RWPE2 (cell line): ENCODE data around the gene VPS37B.
"Not testable (repeated sequence)": the region's sequence is repeated elsewhere in the genome, so short reads cannot be mapped to it uniquely, and the experiment has no call there.

Source experiments
- ATAC-seq: fragments of 200-7000 bp; cut with Tn5 transposase; 3 replicates; pipeline ENCODE4 v1.9.1; 2021; ENCODE audit warnings: low read depth
- DNase-seq: peaks from one replicate; pipeline ENCODE4 v3.0.0-alpha.2; 2020; ENCODE audit warnings: low spot score
- H3K27ac ChIP-seq: fragments of 450-650 bp; 2 replicates; pipeline ENCODE4 v1.5.1; 2017; ENCODE audit warnings: mild to moderate bottlenecking; ENCODE audit not compliant: poor library complexity, severe bottlenecking
- H3K27me3 ChIP-seq: fragments of 250-450 bp; sonication (Bioruptor Pico); 2 replicates; pipeline ENCODE4 v1.5.1; 2021; ENCODE audit warnings: mild to moderate bottlenecking, moderate library complexity; ENCODE audit not compliant: insufficient read depth, poor library complexity, severe bottlenecking
- H3K36me3 ChIP-seq: fragments of 250-450 bp; sonication (Bioruptor Pico); 2 replicates; pipeline ENCODE4 v1.5.1; 2020; ENCODE audit warnings: low read depth, mild to moderate bottlenecking, moderate library complexity
- H3K4me1 ChIP-seq: fragments of 250-450 bp; sonication (Bioruptor Pico); 2 replicates; pipeline ENCODE4 v1.5.1; 2021; ENCODE audit warnings: mild to moderate bottlenecking, moderate library complexity; ENCODE audit not compliant: insufficient read depth, poor library complexity, severe bottlenecking
- H3K4me3 ChIP-seq: fragments of 250-450 bp; sonication (Bioruptor Pico); 2 replicates; pipeline ENCODE4 v1.5.1; 2021; ENCODE audit warnings: mild to moderate bottlenecking, moderate library complexity; ENCODE audit not compliant: severe bottlenecking
- H3K9me3 ChIP-seq: fragments of 250-450 bp; sonication (Bioruptor Pico); 2 replicates; pipeline ENCODE4 v1.5.1; 2021; ENCODE audit warnings: mild to moderate bottlenecking, moderate library complexity; ENCODE audit not compliant: severe bottlenecking
- TF ChIP-seq, protein P1 (sequence below): fragments of 450-650 bp; IDR thresholded peaks from one replicate; pipeline ENCODE4 v1.5.1; 2017; ENCODE audit warnings: mild to moderate bottlenecking, moderate library complexity; ENCODE audit not compliant: poor library complexity, severe bottlenecking

Gene VPS37B

DNA sequence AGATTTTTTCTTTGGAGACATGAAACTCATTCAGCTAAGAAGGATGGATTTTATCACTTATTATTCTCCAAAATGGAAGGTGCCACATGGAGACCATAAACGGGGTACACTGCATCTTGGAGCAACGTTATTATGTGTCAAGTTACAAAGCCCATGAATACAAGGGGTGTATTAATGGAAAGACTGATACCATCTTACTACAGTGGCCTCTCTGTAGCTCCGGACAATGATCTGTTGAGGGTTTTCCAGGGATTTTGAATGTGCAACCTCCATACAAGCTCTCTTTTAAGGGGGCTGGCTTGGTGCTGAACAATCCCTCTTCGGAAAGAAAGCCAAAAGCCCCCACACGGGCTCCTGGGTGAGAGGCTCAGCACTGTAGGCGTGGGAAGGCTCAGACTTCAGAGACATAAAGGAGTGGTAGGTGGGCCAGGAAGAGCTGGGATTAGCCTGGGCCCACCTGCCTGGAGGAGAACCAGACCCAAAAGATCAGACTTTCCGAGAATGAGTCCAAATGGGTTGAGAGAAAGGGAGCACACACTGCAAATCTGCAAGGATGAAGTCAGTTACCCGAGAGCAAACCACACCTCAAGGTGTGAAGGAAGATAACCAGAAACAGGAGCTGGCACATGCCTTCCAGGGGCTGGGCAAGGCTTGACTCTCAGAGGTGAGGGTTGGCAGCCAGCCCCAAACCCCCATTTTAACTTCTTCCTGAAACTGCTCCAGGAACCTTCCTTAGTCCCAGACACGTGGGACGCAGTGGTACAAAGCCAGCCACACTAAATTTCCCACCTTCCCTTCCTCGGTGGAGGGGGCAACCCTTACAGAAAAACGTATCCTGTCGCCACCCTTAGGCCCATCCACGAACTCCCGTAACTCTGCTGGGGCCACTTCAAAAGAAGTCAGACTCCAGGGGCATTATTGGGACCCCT, 1.5 kb downstream of the VPS37B start:
- H3K4me1 ChIP-seq: peaks cover 66% of the 10 kb centered on the region
- TF ChIP-seq, protein P1, sequence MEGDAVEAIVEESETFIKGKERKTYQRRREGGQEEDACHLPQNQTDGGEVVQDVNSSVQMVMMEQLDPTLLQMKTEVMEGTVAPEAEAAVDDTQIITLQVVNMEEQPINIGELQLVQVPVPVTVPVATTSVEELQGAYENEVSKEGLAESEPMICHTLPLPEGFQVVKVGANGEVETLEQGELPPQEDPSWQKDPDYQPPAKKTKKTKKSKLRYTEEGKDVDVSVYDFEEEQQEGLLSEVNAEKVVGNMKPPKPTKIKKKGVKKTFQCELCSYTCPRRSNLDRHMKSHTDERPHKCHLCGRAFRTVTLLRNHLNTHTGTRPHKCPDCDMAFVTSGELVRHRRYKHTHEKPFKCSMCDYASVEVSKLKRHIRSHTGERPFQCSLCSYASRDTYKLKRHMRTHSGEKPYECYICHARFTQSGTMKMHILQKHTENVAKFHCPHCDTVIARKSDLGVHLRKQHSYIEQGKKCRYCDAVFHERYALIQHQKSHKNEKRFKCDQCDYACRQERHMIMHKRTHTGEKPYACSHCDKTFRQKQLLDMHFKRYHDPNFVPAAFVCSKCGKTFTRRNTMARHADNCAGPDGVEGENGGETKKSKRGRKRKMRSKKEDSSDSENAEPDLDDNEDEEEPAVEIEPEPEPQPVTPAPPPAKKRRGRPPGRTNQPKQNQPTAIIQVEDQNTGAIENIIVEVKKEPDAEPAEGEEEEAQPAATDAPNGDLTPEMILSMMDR: no peak
- no peaks in the 10 kb centered on the region for H3K27me3 ChIP-seq
- H3K27ac ChIP-seq: peak overlapping the region; percentile 98
- H3K36me3 ChIP-seq: peaks cover 15% of the 10 kb centered on the region
- H3K4me3 ChIP-seq: peak overlapping the region; percentile 89
- H3K9me3 ChIP-seq: no peaks in the 10 kb centered on the region
- DNase-seq: no peak
- ATAC-seq: peak; percentile 43

DNA sequence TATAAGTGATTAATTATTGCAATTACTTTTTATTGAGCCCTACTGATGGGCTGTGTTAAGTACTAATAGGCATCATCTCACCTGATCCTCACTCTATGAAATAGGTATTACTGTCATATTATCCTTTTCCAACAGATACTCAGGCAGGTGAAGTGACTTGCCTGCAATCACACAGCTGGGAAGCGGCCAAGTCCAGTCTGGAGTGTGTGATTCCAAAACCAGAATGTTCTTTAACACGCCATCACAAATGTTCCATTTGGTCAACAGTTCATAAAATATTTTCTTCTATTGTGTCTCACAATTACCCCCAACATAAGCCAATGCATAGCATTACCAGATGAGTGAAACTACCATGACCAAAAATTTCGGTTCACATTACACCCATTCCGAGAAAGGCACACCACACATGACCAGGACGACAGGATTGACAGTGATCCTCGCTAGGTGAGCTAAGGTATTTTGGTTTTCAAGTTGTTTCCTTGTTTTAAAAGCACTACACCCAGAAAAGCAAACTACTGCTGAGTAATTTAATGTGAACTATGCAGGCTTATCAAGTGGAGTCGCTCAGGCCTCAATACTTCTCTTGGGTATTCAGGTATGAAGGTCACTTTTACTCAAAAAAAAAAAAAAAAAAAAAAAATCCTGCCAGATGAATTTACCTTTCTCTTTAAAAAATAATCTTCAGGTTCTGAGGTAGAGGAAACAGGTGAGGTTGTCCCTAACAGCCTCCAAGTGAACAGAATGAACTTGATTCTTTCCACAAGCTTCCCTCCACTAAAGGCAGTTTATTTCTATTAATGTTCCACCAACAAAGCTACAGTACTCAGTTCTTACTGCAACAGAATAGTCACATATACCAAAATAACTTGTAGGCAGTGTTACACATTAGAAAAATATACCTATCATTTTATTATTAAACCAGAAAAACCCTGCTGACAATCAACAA, 2.4 kb downstream of the VPS37B start:
- Histone ChIP-seq H3K27ac (peak overlapping the region; percentile 98), H3K27me3 (no peaks in the 10 kb centered on the region), H3K4me3 (peak overlapping the region; percentile 89), H3K4me1 (peaks cover 66% of the 10 kb centered on the region), H3K36me3 (peaks cover 15% of the 10 kb centered on the region), H3K9me3 (no peaks in the 10 kb centered on the region)
- DNase-seq (no peak), ATAC-seq (no peak)
- TF ChIP-seq, protein P1: no peak

DNA sequence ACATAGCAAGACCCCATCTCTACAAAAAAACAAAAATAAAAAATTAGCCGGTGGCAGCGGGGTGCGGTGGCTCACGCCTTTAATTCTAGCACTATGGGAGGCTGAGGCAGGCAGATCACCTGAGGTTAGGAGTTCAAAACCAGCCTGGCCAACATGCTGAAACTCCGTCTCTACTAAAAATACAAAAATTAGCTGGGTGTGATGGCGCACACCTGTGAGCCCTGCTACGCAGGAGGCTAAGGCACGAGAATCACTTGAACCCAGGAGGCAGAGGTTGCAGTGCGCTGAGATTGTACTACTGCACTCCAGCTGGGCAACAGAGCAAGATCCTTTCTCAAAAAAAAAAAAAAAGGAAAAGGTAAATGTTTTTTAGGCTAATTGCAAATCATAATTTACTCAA, 3.2 kb downstream of the VPS37B start:
- H3K4me3 ChIP-seq, H3K27me3 ChIP-seq, ATAC-seq, DNase-seq, H3K9me3 ChIP-seq: not testable (repeated sequence)
- Histone ChIP-seq H3K27ac (peak overlapping the region; percentile 98), H3K4me1 (peaks cover 63% of the 10 kb centered on the region), H3K36me3 (peaks cover 15% of the 10 kb centered on the region)

DNA sequence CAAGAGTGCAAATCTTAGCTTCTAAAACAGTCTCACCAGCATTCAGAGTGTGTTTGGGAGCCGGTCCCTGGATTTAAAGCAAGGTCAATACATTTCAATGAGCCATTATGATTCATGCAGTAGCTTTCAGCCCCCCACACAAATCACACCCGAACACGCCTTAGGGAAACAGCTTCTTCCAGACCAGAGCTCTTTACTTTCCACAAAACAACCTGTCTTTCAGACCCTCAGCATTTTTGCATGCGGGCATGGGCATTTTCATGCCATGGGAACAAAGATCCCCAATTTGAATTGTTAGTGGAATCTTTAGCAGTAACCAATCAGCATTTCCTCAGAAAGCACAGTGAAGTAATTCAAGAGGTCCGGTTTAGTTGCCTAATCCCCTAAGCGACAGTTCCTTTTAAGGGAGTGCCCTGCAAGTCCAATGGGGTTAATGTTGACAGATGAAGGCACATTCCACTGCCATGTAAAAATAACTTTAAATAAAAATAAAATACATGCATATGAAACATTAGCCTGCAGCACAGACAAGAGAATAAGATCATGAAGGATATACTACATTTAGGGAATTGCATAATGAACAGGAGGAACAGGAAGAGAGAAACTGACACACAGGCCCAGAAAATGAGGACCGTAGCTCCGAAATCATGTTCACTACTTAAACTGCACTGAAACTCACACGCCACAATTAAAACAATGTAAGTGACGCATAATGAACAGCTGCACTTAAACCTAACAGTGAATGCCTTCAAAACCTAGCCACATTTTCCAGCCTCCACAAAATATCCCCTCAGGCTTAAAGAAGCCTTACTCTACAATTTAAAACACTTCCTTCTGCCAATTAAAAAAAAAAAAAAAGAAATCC, 4.0 kb downstream of the VPS37B start:
- Histone ChIP-seq H3K4me1 (peaks cover 71% of the 10 kb centered on the region), H3K4me3 (peak overlapping the region; percentile 9), H3K27ac (peak overlapping the region; percentile 98), H3K36me3 (peaks cover 15% of the 10 kb centered on the region), H3K27me3 (no peaks in the 10 kb centered on the region), H3K9me3 (no peaks in the 10 kb centered on the region)
- DNase-seq (no peak), ATAC-seq (no peak)
- TF ChIP-seq, protein P1: no peak
